HG02571 (cell line): ENCODE data around the gene SKI.

Source experiments
- ATAC-seq: cut with Tn5 transposase; IDR thresholded peaks from one replicate; pipeline ENCODE4 v1.9.1; 2021; ENCODE audit warnings: mild to moderate bottlenecking, moderate library complexity; ENCODE audit not compliant: unreplicated experiment

SKI gene

GRCh38 chr1:2334883-2335534 is 106.9 kb downstream of the SKI start:
- no peak for ATAC-seq

DNA sequence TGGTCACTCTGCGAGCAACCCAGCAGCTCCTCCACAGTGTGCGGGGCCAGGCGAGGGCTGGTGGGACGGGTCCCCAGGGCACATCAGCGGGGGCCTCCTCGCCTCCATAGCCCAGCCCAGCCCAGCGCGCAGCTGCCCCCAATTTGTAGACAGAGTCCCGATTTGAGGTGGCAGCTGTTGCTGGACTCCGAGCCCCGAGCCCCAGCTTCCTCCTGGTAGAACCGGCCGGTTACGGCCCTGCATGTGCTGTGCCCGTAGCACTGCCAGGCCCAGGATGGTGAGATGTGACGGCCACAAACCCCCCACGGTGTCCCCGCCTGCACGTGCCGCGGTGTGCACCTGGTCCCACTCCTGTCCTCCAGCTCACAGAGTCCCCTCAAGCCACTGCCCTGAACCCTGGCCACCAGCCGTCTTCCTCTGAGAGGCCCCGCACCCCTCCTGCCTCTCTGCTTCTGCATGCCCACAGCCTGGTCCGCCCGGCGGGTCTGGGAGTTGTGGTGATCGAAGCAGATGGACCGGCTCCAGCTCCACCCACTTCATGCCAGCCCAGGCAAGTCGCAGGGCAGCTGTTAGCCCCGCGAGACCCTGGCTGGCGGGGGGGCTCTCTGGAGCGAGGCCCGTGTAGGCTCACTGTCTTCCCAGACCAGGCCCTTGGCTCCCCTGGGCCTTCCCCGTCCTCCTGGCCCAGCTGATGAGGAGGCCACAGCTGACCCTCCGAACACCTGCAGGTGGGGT is 107.8 kb downstream of the SKI start:
- no peak for ATAC-seq

DNA sequence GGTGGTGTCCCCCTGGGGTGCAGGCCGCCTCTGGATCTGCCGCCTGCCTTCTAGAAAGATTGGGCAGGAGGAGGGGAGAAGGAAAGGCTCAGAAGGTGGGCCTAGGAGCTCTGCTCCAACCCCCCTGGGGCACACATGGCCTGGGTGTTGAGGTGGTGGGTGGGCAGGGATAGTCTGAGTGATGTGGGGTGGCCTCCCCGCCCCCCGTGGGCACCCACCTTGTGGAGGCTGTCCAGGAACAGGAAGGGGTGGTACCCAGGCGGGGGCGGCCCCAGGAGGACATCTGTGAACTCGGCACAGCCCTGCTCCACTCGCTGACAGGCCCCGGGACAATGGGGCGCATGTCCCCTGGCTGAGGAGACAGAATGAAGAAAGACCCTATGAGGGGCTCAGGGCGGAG is 108.4 kb downstream of the SKI start:
- ATAC-seq: no peak

DNA sequence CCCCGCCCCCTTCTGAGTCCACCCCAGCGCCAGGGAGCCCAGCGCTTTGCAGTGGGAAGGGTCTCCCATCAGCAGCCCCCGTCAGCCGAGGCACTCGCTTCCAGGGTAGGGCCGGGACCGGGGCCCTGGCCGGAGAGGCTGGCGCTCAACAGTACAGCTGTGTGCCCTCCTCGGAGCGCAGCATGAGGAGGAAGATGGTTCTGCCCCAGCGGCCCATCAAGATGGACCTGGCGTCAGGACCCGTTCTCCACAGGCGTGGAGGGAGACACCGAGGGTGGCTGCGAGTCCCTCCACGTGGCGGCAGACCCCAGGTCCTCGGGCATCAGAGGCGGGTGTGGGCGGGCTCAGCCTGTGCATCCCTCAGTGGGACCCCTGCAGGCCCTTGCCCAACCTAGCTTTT is 109.0 kb downstream of the SKI start:
- ATAC-seq: no peak

- ATAC-seq: no peak
Measured at GRCh38 chr1:2337501-2337900, 109.4 kb downstream of the SKI start.

GRCh38 chr1:2339206-2340085 is 111.3 kb downstream of the SKI start:
- no peak for ATAC-seq

GRCh38 chr1:2340086-2340917 is 112.2 kb downstream of the SKI start:
- ATAC-seq: no peak

GRCh38 chr1:2340918-2341254 is 112.8 kb downstream of the SKI start:
- ATAC-seq: no peak

GRCh38 chr1:2341706-2342383 is 113.7 kb downstream of the SKI start:
- ATAC-seq: no peak

GRCh38 chr1:2342384-2343022 is 114.4 kb downstream of the SKI start:
- ATAC-seq: no peak

DNA sequence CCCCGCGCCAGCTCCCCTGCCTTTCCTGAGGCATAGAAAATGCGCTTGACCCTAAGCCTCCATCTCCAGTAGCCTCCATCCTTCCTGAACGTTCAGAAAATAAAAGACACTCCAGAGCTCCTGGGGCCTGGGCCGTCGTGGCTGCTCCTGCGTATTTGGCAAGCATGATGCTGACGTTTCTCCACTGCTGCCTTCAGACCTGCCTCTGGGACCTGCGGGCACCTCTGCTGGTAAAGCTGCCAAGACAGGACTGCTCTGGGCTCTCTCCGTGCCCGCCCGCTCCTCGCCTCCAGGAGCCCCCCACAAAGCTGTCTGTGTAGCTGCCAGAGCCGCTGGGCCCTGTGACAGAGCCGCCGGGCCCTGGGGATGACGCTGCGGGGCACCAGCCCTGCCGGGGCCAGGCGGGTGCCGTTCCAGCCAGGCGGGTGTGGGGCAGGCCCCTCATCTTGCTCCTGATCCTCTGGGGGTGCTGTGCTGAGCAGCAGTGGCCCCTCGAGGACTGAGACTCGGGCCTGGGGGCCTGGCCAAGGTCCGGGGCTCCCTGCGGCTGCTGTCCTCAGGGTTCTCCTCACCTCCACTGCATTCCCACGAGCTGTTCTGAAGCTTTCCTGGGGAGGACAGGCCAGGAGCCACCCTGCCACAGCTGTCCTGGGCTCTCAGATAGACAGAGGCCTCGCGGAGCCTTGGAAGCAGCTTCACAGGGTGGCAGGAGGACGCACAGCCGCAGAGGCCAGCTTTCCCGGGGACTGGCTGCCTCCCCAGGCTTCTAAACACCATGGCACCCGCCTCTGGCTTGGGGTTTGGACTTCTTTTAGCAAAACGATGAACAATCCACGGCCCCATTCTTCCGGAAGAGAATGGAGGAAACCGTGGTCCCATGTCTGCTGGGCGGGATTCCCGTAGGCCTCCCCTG is 115.2 kb downstream of the SKI start:
- ATAC-seq: no peak

DNA sequence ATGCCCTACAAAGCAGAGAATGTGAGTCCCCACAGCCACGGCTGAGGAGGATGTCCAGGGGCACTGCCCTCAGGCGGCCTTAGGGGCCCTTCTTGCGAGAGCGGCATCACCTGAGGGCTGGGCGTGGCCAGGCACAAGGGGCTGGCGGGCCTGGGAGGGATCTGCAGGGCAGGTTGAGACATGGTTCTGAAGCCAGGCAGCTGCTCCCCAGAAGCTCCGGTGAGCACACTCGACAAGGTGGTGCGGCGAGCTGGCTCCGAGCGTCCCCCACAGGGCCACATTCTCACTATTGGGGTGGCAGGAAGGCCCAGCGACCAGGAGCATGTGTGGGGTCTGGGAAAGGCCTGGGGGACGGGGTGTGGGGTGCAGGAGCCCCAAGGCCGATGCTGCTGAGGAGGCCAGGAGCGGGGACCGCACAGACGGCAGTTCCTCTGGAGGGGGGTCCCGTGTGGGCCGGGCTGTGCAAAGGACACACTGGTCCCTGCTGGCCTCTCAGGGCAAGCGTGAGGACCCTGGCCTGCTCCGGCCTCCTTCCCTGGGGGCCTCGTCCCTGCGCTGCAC is 116.1 kb downstream of the SKI start:
- ATAC-seq: no peak

DNA sequence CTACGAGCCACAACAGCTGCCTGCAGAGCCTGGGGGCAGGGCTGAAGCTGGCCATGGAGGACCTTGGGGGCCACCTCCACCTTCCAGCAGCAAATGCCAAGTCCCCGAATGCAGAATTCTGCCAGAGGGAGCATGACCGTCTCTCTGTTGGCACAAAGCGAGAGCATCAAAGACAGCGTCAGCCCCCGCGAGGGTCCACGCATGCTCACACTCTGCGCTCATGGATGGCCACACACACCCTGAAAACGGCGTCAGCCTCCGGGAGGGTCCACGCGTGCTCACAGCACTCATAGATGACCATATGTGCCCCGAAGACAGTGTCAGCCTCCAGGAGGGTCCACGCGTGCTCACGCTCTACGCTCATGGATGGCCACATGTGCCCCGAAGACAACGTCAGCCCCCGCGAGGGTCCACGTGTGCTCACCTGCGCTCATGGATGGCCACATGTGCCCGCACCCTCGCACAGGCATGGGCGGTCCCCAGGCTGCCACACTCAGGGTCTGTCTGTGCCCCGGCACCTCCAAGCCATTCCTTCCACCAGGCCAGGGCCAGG is 116.7 kb downstream of the SKI start:
- no peak for ATAC-seq

- ATAC-seq: no peak
Measured at GRCh38 chr1:2345297-2346075, 117.4 kb downstream of the SKI start.

DNA sequence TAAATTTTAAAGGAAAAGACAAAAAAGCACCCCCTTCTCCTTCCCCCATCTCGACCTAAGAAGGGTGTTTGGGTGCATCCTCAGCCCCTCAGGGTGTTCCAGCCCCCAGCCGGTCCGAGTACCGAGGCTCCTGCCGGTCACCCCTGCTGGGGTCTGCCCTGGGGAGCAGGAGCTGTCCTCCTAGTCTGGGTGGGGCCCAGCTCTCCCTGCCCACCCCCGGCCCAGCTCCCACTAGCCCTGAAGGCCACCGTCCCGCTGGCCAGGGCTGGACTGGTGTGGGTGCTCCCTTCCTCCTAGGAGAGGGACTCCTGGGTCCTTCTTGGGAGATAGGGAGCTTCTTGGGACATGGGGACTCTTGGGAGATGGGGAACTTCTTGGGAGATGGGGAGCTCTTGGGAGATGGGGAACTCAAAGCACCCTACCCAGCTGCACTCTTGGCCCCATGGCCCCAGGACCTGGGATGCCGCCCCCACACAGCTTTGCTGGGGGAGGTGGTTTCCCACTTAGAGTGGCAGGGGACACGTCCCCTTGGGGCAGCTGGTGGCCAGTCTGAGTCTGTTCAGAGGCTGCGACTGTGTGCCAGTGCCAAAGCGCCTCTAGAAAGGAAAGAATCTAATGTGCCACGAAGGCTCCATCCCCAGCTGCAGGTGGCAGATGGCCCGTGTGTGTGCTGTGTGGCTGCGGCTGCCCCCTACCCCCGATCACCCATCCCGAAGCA is 118.7 kb downstream of the SKI start:
- ATAC-seq: no peak

- ATAC-seq: no peak
Measured at GRCh38 chr1:2347409-2347785, 119.3 kb downstream of the SKI start.

- ATAC-seq: no peak
Measured at GRCh38 chr1:2347896-2348295, 119.8 kb downstream of the SKI start.
